Islet of Langerhans (tissue), 1 donor: Measurements from ENCODE around the gene PXMP2.

Source experiments
- FAIRE-seq: peaks from one replicate; lab custom pipeline; 2011; peaks lifted over from hg19 to GRCh38; lab: Jason Lieb, UNC

PXMP2 gene

GRCh38 chr12:132723015-132723763 lies 35.8 kb downstream of the PXMP2 start:
- FAIRE-seq, result no peak

- no peak for FAIRE-seq
Measured at GRCh38 chr12:132723764-132724140, 36.4 kb downstream of the PXMP2 start.

GRCh38 chr12:132724506-132725241 lies 37.3 kb downstream of the PXMP2 start:
- FAIRE-seq, result no peak

GRCh38 chr12:132726386-132726785 lies 39.0 kb downstream of the PXMP2 start:
- FAIRE-seq, result no peak

- FAIRE-seq, result no peak
Measured at GRCh38 chr12:132727091-132727794, 39.9 kb downstream of the PXMP2 start.

- no peak for FAIRE-seq
Measured at GRCh38 chr12:132728502-132728901, 41.1 kb downstream of the PXMP2 start.

- FAIRE-seq, result no peak
Measured at GRCh38 chr12:132729541-132730320, 42.3 kb downstream of the PXMP2 start.

GRCh38 chr12:132730353-132730752 lies 43.0 kb downstream of the PXMP2 start:
- no peak for FAIRE-seq

GRCh38 chr12:132731574-132731973 lies 44.2 kb downstream of the PXMP2 start:
- FAIRE-seq, result no peak

- FAIRE-seq, result no peak
Measured at GRCh38 chr12:132734206-132734605, 46.8 kb downstream of the PXMP2 start.

- no peak for FAIRE-seq
Measured at GRCh38 chr12:132735496-132735895, 48.1 kb downstream of the PXMP2 start.

- FAIRE-seq, result no peak
Measured at GRCh38 chr12:132736378-132736777, 49.0 kb downstream of the PXMP2 start.

- FAIRE-seq, result no peak
Measured at GRCh38 chr12:132736913-132737312, 49.5 kb downstream of the PXMP2 start.

GRCh38 chr12:132739600-132740312 lies 52.4 kb downstream of the PXMP2 start:
- no peak for FAIRE-seq

GRCh38 chr12:132740313-132740646 lies 52.9 kb downstream of the PXMP2 start:
- no peak for FAIRE-seq

- no peak for FAIRE-seq
Measured at GRCh38 chr12:132740652-132741051, 53.3 kb downstream of the PXMP2 start.

GRCh38 chr12:132741620-132742019 lies 54.2 kb downstream of the PXMP2 start:
- FAIRE-seq, result no peak

GRCh38 chr12:132743831-132744230 lies 56.4 kb downstream of the PXMP2 start:
- FAIRE-seq, result no peak

- FAIRE-seq, result no peak
Measured at GRCh38 chr12:132746613-132747012, 59.2 kb downstream of the PXMP2 start.

GRCh38 chr12:132747395-132747794 lies 60.0 kb downstream of the PXMP2 start:
- FAIRE-seq, result no peak

- FAIRE-seq, result no peak
Measured at GRCh38 chr12:132747896-132748295, 60.5 kb downstream of the PXMP2 start.

GRCh38 chr12:132748319-132748718 lies 60.9 kb downstream of the PXMP2 start:
- FAIRE-seq, result no peak
